Measurements from ENCODE around the gene MAP3K14.
"Not testable (repeated sequence)": the region's sequence is repeated elsewhere in the genome, so short reads cannot be mapped to it uniquely, and the experiment has no call there.

Gene MAP3K14
- total RNA-seq = 61.9 to 97.6 reads per million in 2 donors

- DNase-seq = peak; percentile 69
Observed at GRCh38 chr17:45316434-45317110, at the start of gene MAP3K14. Gene MAP3K14, minus strand, starts transcription at chr17:45317020. Its CDS starts 26,275 bp downstream, at chr17:45290745.

DNA sequence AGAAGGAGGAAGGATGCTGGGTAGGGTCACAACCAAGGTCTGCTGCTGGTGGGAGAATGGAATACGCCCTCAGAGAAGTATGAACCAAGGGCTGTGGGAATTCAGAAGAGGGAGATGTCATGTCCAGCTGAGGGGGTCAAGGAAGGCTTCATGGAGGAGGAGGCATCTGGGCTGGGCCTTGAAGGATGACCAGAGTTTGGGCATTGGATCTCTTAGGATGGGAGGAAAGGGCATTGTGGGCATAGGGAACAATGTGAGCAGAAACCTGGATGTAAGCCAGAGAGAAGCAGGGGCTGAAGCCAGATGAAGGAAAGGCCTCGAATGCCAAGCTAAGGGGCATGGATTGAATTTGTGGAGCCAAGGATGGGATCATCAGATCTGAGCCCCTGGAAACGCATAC lies 49.2 kb upstream of the MAP3K14 start:
- no peak for DNase-seq

- DNase-seq = no peak
Observed at GRCh38 chr17:45364531-45365390, 47.9 kb upstream of the MAP3K14 start.

GRCh38 chr17:45363498-45363897 lies 46.7 kb upstream of the MAP3K14 start:
- DNase-seq = no peak

DNA sequence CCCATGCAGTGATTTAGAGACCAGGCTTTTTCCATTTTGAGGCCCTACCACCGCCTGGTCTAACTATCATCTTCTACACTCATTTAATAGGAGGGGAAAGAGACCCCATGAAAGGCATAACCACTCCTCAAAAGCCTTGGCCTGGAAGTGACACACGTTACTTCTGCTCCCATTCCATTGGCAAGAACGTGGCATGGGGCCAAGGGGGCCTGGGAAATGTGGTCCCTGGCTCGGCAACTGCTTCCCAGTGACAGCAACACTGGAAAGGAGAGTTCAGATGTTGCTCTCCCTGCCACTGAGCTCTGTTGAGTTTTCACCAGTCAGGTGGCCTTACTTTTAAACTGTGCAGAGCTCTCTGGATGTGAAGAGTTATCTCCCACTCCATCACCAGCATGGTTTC lies 45.2 kb upstream of the MAP3K14 start:
- no peak for DNase-seq

DNA sequence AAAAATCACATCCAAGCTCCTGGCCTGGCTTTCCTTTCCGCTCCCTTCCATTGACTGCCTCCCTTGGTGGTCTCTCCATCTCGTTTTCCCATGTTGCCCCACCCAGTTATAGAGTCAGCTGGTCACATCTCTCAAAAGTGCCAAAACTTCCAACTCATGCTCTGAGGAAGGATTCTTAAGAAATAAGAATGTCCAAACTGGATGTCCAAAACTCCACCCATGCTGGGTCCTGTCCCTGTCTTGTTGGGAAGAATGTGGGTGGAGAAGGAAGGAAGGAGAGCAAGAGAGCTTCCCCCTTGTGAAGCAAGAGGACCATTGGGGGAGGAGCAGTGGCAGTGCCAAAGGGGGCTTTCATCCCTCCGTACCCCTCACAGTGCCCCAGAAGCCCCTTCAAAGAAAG lies 44.6 kb upstream of the MAP3K14 start:
- DNase-seq = no peak

DNA sequence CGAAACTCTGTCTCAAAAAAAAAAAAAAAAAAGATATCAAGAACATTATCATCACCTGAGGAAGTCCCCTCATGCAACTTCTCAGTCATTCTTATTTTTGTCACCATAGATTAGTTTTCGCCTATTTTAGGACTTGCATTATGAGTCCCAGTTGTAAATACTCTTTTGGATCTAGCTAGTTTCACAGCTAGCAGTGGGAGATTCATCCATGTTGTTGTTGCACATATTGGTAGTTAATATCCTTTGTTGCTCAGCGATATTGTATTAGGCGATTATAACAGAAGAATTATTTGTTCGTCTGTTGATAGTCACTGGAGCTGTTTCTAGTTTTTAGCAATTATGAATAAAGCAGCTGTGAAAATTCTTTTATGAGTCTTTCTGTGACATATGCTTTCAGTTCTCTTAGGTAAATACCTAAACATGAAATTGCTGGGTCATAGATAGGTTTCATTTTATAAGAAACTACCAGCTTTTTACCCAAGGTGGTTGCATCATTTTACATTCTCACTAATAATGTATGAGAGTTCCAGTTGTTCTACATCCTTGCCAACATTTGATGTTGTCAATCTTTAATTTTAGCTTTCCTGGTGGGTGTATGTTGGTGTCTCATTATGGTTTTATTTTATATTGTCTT lies 40.7 kb upstream of the MAP3K14 start:
- DNase-seq = no peak

DNA sequence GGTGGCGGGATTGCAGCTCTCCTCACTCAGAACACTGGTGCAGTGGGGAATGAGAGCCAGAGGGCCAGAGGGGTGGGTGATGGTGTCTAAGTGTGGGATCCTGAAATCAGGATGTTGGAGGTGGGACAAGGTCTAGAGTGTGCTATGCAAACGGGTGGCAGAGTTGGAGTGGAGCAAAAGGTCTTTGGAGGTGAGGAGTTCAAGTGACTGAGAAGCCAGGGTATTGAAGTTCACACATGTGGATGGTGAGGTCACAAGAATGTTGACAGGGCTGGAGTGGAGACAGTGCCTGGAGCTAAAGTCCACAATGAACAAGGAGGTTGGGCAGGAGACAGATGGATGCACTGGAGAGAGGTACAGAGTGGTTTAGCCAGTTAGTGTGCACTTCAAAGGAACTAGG lies 38.3 kb upstream of the MAP3K14 start:
- no peak for DNase-seq

DNA sequence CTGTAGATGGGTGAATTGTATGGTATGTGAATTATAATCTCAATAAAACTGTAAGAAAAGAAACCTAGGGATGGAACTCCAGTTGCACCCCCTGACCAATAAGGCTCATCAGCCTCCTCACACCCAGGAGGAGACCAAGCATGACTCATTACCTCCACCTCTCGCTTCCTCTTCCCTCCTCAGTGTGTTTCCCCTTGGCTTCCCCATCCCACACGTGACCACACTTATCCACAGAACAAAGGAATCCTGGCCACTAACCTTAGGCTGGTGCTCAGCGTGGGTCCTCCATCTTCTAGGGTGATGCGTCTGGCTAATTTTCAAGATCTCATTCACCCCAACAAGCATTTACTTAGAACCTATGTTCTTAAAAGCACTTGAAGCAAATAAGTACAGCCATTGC lies 36.2 kb upstream of the MAP3K14 start:
- DNase-seq = no peak

DNA sequence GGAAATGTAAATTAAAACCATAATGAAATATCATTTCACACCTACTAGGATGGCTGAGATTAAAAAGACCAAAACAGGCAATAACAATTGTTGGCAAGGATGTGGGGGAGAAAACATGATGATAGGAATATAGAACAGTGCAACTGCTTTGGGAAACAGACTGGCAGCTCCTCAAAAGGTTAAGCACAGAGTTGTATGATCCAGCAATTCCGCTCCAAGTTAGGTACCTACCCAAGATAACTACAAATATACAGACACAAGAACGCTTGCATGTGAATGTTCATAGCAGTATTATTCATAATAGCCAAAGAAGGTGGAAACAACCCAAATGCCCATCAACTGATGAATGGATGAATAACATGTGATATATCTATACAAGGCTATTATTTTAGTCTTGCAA lies 35.0 kb upstream of the MAP3K14 start:
- no peak for DNase-seq

DNA sequence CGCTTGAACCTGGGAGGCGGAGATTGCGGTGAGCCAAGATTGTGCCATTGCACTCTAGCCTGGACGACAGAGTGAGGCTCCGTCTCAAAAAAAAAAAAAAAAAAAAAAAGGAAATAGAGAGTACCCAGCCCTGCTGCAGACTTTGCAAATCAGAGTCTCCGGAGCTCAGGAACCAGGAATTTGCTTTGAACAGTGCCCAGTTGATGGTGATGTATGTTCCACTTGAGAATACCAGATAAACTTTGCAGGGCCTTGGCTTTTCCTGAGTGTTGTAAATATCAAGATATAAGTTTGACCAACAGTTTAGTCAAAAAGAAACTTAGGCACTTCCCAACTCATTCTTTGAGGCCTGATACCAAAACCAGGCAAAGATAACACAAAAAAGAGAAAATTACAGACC lies 30.6 kb upstream of the MAP3K14 start:
- DNase-seq = no peak

DNA sequence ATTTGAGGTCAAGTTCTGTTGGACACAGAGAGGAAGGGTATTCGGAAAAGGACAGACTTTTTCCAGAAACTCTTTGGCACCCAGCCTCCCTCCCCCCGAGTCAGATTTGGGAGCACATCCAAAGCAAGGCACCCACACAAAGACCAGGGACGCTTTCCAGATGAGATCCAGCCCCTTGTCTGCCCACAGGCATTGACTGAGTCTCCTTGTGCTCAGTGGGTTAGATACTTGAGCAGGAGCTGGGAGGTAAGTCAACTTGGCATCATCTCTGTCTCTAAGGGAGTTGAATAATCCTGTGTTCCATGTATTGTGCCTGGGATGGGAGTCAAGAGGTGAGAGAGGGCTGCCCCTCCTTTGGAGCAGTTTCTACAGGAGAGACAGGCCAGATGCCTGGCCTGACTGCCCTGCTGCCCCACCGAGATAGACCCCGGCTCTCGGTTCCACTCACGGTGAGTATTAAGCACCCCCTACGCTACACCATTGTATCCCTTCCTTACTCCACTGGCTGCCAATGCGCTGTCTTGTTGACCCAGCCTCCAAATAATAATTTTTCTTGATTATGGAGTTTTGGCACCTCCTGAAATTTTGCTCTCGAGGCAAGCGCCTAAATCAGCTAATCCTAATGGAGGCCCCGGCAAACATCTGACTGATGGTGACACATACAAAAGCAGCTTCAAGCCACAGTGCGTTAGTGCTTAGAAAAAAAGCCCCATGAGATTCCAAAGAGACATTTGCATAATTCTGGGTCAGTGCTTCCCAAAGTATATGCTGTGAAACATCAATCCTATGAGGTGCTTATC lies 29.6 kb upstream of the MAP3K14 start:
- no peak for DNase-seq

- no peak for DNase-seq
Observed at GRCh38 chr17:45345554-45346215, 28.9 kb upstream of the MAP3K14 start.

DNA sequence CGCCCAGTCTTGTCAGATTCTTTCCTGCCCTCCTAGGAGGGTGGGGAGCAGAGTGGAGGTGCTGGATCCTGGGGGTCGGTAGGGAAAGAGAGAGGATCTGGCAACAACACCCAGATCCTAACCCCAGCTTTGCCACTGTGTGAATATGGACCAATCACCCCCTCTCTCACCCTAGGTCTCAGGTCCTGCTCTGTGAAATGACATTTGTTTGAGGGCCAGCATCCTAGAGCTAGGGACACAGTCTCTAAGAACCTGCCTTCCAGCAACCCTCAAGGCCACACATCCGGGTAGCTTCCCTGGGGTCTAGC lies 28.4 kb upstream of the MAP3K14 start:
- DNase-seq = no peak

- not testable (repeated sequence) for DNase-seq
Observed at GRCh38 chr17:45343967-45344664, 27.3 kb upstream of the MAP3K14 start.

GRCh38 chr17:45342871-45343526 lies 26.2 kb upstream of the MAP3K14 start:
- DNase-seq = no peak

- no peak for DNase-seq
Observed at GRCh38 chr17:45342306-45342705, 25.5 kb upstream of the MAP3K14 start.

DNA sequence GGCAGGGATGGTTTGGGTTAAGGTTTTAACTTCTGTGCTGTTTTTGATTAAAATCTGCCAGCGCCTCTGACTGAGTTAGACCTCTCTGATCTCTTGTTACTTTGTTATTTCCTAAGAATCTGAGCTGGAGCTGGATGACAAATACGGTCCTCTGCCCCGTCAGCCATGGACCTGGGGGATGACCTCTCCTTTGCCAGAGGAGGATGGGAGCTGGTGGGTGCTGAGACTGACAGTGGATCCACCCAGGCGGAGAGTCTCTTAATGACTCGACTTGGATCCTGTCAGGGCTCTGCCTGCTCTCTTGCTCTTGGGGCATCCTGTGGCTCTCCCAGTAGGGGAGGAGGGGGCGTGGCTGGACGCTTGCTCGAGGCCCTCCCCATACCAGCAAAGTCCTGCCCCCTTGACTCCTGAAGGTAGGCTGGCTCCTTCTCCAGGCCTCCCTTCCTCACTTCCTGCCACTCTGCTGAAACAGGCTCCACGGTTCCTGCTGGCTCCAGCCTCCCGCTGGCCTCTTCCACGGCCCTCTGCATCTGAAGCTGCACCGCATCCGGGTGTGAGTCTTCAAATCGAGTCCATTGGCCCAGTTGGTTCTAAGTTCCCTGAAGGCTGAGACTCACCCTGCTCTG lies 24.8 kb upstream of the MAP3K14 start:
- DNase-seq = no peak

- no peak for DNase-seq
Observed at GRCh38 chr17:45339646-45340605, 23.1 kb upstream of the MAP3K14 start.
